ENCODE results near the gene C13orf42. TPM values are rescaled to one million over a fixed set of nuclear protein-coding genes. Genes with fewer than 3 reads are reported as not detected.

C13orf42 gene
- total RNA-seq, 1 donor from 2014 or later = not detected

GRCh38 chr13:51065372-51066090, 45.5 kb downstream of the C13orf42 start:
- DNase-seq (ENCODE audit: low spot score) = no peak

GRCh38 chr13:51064753-51065152, 46.3 kb downstream of the C13orf42 start:
- DNase-seq (ENCODE audit: low spot score) = no peak

GRCh38 chr13:51063909-51064308, 47.2 kb downstream of the C13orf42 start:
- DNase-seq (ENCODE audit: low spot score) = no peak

GRCh38 chr13:51058461-51059167, 52.5 kb downstream of the C13orf42 start:
- no peak for DNase-seq (ENCODE audit: low spot score)

- no peak for DNase-seq (ENCODE audit: low spot score)
Measured at GRCh38 chr13:51057906-51058305, 53.2 kb downstream of the C13orf42 start.

- DNase-seq (ENCODE audit: low spot score) = no peak
Measured at GRCh38 chr13:51057001-51057400, 54.1 kb downstream of the C13orf42 start.

GRCh38 chr13:51052581-51052980, 58.5 kb downstream of the C13orf42 start:
- no peak for DNase-seq (ENCODE audit: low spot score)

GRCh38 chr13:51050021-51050830, 60.8 kb downstream of the C13orf42 start:
- no peak for DNase-seq (ENCODE audit: low spot score)

GRCh38 chr13:51048616-51049015, 62.5 kb downstream of the C13orf42 start:
- no peak for DNase-seq (ENCODE audit: low spot score)

GRCh38 chr13:51048166-51048461, 63.0 kb downstream of the C13orf42 start:
- no peak for DNase-seq (ENCODE audit: low spot score)

GRCh38 chr13:51047434-51048165, 63.5 kb downstream of the C13orf42 start:
- DNase-seq (ENCODE audit: low spot score) = no peak

GRCh38 chr13:51045451-51045850, 65.6 kb downstream of the C13orf42 start:
- no peak for DNase-seq (ENCODE audit: low spot score)

- DNase-seq (ENCODE audit: low spot score) = no peak
Measured at GRCh38 chr13:51044023-51044665, 66.9 kb downstream of the C13orf42 start.

GRCh38 chr13:51043310-51043709, 67.8 kb downstream of the C13orf42 start:
- DNase-seq (ENCODE audit: low spot score) = no peak

GRCh38 chr13:51041710-51042109, 69.4 kb downstream of the C13orf42 start:
- no peak for DNase-seq (ENCODE audit: low spot score)

- DNase-seq (ENCODE audit: low spot score) = no peak
Measured at GRCh38 chr13:51041126-51041525, 69.9 kb downstream of the C13orf42 start.

- DNase-seq (ENCODE audit: low spot score) = no peak
Measured at GRCh38 chr13:51040431-51040830, 70.6 kb downstream of the C13orf42 start.

- DNase-seq (ENCODE audit: low spot score) = no peak
Measured at GRCh38 chr13:51036418-51036817, 74.7 kb downstream of the C13orf42 start.

- DNase-seq (ENCODE audit: low spot score) = no peak
Measured at GRCh38 chr13:51035978-51036377, 75.1 kb downstream of the C13orf42 start.

GRCh38 chr13:51035469-51035868, 75.6 kb downstream of the C13orf42 start:
- no peak for DNase-seq (ENCODE audit: low spot score)

GRCh38 chr13:51034906-51035305, 76.2 kb downstream of the C13orf42 start:
- DNase-seq (ENCODE audit: low spot score) = no peak

Measured in mucosa of gallbladder (tissue), 1 donor.